Measurements from ENCODE around the gene SERPINB6.
"Not testable (repeated sequence)": the region's sequence is repeated elsewhere in the genome, so short reads cannot be mapped to it uniquely, and the experiment has no call there.

Gene SERPINB6

GRCh38 chr6:2973676-2974075 lies 2.3 kb upstream of the SERPINB6 start:
- TF ChIP-seq CTCF (IDR thresholded peaks at IDR 0.05; ENCODE audit: low read depth, low read length), result no peak
- H3K4me3 ChIP-seq (ENCODE audit: low read depth, low read length), result no peak overlapping the region

- H3K4me3 ChIP-seq (ENCODE audit: low read depth, low read length), result not testable (repeated sequence)
Measured at GRCh38 chr6:2973180-2973579, 1.8 kb upstream of the SERPINB6 start.

GRCh38 chr6:2972685-2973084 lies 1.3 kb upstream of the SERPINB6 start:
- not testable (repeated sequence) for H3K4me3 ChIP-seq (ENCODE audit: low read depth, low read length)

GRCh38 chr6:2972219-2972487 lies 786 bp upstream of the SERPINB6 start:
- peak overlapping the region; percentile 65 for H3K4me3 ChIP-seq (ENCODE audit: low read depth, low read length)

- H3K4me3 ChIP-seq (ENCODE audit: low read depth, low read length), result peak overlapping the region; percentile 65
- TF ChIP-seq CTCF (IDR thresholded peaks at IDR 0.05; ENCODE audit: low read depth, low read length), result no peak
Measured at GRCh38 chr6:2970753-2971419, 481 bp downstream of the SERPINB6 start.

- peak overlapping the region; percentile 65 for H3K4me3 ChIP-seq (ENCODE audit: low read depth, low read length)
- TF ChIP-seq CTCF (IDR thresholded peaks at IDR 0.05; ENCODE audit: low read depth, low read length), result no peak
Measured at GRCh38 chr6:2970034-2970685, 1.2 kb downstream of the SERPINB6 start.

GRCh38 chr6:2969549-2969948 lies 1.8 kb downstream of the SERPINB6 start:
- no peak for TF ChIP-seq CTCF (IDR thresholded peaks at IDR 0.05; ENCODE audit: low read depth, low read length)
- no peak overlapping the region; the same call in 1 of the 2 replicates for H3K4me3 ChIP-seq (ENCODE audit: low read depth, low read length)

GRCh38 chr6:2968600-2969135 lies 2.7 kb downstream of the SERPINB6 start:
- TF ChIP-seq CTCF (IDR thresholded peaks at IDR 0.05; ENCODE audit: low read depth, low read length), result no peak
- peak overlapping the region; percentile 47 for H3K4me3 ChIP-seq (ENCODE audit: low read depth, low read length)

- H3K4me3 ChIP-seq (ENCODE audit: low read depth, low read length), result no peak overlapping the region
- TF ChIP-seq CTCF (IDR thresholded peaks at IDR 0.05; ENCODE audit: low read depth, low read length), result no peak
Measured at GRCh38 chr6:2967936-2968335, 3.4 kb downstream of the SERPINB6 start.
